ENCODE results near the gene ALOX12B. TPM values are rescaled to one million over a fixed set of nuclear protein-coding genes. Genes with fewer than 3 reads are reported as not detected.

ALOX12B gene
- total and polyA plus RNA-seq, 8 donors = 0.16 to 0.31 TPM; not detected in 6

DNA sequence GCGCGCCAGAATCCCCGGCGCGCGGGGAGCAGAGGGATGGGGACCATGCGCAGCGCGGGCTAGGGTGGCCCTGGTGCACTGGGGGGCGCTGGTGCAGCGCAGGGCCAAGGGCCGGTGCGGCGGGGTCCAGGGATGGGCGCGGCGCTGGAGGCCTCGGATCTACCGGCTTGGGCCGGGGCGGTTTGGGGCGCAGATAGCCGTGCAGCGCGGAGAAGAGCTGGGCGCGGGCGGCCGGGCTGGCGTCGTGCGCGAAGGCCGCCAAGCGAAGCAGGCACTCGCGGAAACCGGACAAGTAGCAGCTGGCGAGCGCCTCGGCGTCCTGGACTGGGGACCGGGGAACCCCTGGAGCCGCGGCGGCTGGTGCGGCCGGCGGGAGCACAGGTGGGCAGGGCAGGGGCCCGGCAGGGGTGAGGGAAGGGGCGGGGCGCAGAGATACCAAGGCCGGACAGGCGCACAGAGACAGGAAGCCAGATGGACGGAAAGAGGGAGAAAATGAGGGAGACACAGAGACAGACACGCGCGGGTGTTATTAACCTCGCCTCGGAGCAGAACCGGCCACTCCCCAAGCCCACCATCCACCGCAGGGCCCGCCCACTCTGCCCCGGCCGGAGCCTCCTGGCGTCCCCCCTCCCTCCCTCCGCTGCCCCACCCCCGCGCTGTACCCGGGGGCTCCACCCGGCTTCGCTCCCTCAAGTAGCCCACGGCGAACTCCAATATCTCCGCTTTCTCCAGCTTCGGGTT is 34.3 kb upstream of the ALOX12B start:
- DNase-seq (peak in 5 of 6 donors; percentile 36 to 87 (median 67)), FAIRE-seq (no peak), ATAC-seq (peak in 2 of 4 donors; percentile 8 to 10)
- WGBS, 2 donors = 1% methylated on average over 60 to 76 of the region's 76 CpGs
- TF ChIP-seq, protein P1, sequence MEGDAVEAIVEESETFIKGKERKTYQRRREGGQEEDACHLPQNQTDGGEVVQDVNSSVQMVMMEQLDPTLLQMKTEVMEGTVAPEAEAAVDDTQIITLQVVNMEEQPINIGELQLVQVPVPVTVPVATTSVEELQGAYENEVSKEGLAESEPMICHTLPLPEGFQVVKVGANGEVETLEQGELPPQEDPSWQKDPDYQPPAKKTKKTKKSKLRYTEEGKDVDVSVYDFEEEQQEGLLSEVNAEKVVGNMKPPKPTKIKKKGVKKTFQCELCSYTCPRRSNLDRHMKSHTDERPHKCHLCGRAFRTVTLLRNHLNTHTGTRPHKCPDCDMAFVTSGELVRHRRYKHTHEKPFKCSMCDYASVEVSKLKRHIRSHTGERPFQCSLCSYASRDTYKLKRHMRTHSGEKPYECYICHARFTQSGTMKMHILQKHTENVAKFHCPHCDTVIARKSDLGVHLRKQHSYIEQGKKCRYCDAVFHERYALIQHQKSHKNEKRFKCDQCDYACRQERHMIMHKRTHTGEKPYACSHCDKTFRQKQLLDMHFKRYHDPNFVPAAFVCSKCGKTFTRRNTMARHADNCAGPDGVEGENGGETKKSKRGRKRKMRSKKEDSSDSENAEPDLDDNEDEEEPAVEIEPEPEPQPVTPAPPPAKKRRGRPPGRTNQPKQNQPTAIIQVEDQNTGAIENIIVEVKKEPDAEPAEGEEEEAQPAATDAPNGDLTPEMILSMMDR (IDR thresholded peaks at IDR 0.05) = peak in 1 of 4 donors; percentile 17
- Histone ChIP-seq H3K9me3 (no peaks in the 10 kb centered on the region), H3K27ac (no peak overlapping the region), H3K4me3 (peak overlapping the region; percentile 18 to 57 (median 36)), H3K4me1 (peaks cover 17 to 58% (median 28%) of the 10 kb centered on the region in 3 donors), H3K36me3 (no peaks in the 10 kb centered on the region), H3K27me3 (peaks cover 0 to 6% (median 0%) of the 10 kb centered on the region in 4 donors)
- intact Hi-C loops (cut with DNase I) = loop anchor here in 1 of 3 donors (10.0 kb wide), 1 partner anchor 63 kb away; no protein-coding TSS in a partner anchor

DNA sequence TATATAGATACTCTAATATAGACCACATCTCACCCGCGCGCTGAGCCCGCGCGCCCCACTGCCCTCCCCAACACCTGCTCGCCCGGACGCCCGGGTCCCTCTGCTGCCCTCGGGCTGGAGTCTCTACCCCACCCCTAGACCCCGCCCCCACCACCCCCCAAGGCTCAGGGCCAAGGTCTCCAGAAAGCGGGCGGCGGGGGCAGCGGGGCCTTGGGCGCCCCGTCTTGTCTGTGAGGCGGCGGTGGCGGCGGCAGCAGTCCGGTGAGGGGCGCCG is 33.8 kb upstream of the ALOX12B start:
- WGBS, 2 donors = 0% methylated on average over 13 to 25 of the region's 25 CpGs
- intact Hi-C loops (cut with DNase I) = loop anchor here in 1 of 3 donors (10.0 kb wide), 1 partner anchor 63 kb away; no protein-coding TSS in a partner anchor
- DNase-seq = peak in 1 of 6 donors; percentile 86
- Histone ChIP-seq H3K4me1 (peaks cover 17 to 58% (median 28%) of the 10 kb centered on the region in 3 donors), H3K27me3 (peaks cover 0 to 6% (median 0%) of the 10 kb centered on the region in 4 donors), H3K9me3 (no peaks in the 10 kb centered on the region), H3K4me3 (peak overlapping the region in 3 of 4 donors; percentile 18 to 57 (median 38)), H3K27ac (no peak overlapping the region), H3K36me3 (no peaks in the 10 kb centered on the region)
- FAIRE-seq = no peak
- ATAC-seq = no peak
- TF ChIP-seq, protein P1 (IDR thresholded peaks at IDR 0.05) = no peak

- peak; percentile 10 to 28 (median 22) for ATAC-seq
- Histone ChIP-seq H3K36me3 (no peaks in the 10 kb centered on the region), H3K27ac (peak overlapping the region in 2 of 4 donors; percentile 17 to 54), H3K4me1 (peaks cover 17 to 54% (median 28%) of the 10 kb centered on the region in 3 donors), H3K4me3 (peak overlapping the region in 2 of 4 donors; percentile 38 to 57), H3K9me3 (no peaks in the 10 kb centered on the region), H3K27me3 (peaks cover 0 to 6% (median 0%) of the 10 kb centered on the region in 4 donors)
- no peak for FAIRE-seq
- TF ChIP-seq, protein P1 (IDR thresholded peaks at IDR 0.05) = peak in 1 of 4 donors; percentile 8
- WGBS, 2 donors = 1 to 2% methylated on average over 35 to 40 of the region's 40 CpGs
- intact Hi-C loops (cut with DNase I) = loop anchor here in 1 of 3 donors (10.0 kb wide), 1 partner anchor 64 kb away; no protein-coding TSS in a partner anchor
- DNase-seq = peak; percentile 63 to 91 (median 82)
Observed at GRCh38 chr17:8120520-8121406, 33.2 kb upstream of the ALOX12B start.

DNA sequence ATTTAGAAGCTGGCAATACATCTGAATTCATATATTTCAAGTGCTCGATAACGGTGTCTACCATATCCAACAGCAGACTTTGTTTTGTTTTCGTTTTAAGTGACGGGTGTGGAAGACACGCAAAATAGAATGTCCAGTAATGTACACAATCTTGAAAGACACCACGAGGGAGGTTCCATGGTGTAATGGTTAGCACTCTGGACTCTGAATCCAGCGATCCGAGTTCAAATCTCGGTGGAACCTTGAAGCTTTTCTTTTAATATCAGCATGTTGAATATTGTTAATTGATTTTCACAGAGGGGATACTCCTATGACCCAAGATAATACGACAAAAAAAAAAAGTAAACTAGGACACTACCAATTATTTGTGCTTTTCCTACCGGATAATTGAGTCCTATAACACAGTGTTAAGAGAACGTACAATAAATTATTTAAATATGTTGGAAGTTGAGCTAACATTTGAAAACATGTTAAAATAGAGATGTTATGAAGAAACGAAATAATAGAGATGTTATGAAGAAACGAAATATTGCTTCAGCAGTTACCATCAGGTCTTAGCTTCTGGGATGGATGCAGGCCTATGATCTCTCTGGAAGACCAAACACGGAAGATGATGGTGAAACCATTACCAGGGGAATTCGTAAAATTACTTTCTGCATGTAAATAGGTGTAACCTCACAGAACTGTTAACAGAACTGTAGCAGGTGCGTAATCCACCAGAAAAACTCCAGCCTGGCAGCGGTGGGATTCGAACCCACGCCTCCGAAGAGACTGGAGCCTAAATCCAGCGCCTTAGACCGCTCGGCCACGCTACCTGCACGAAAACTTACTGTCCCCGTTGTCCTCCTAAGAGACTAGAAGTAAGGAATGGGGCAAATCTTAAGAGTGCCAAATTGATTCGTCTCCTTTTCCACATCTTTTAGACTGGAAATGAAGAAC is 32.3 kb upstream of the ALOX12B start:
- intact Hi-C loops (cut with DNase I) = loop anchor here in 2 of 3 donors (2.0 to 10.0 kb wide), 3 partner anchors 55 to 67 kb away; no protein-coding TSS in a partner anchor
- H3K4me3 ChIP-seq = peak overlapping the region in 2 of 4 donors; percentile 42 to 57
- peaks cover 12 to 47% (median 28%) of the 10 kb centered on the region in 3 donors for H3K4me1 ChIP-seq

More for the DNA sequence above, 32.3 kb upstream of the ALOX12B start:
- peak overlapping the region in 2 of 4 donors; percentile 69 to 73 for H3K27ac ChIP-seq
- TF ChIP-seq, protein P1 (IDR thresholded peaks at IDR 0.05) = no peak
- H3K9me3 ChIP-seq = no peaks in the 10 kb centered on the region
- no peaks in the 10 kb centered on the region for H3K36me3 ChIP-seq
- FAIRE-seq = peak; percentile 93
- peaks cover 0 to 9% (median 0%) of the 10 kb centered on the region in 4 donors for H3K27me3 ChIP-seq
- WGBS, 2 donors = 0 to 1% methylated on average over 28 of the region's 28 CpGs
- DNase-seq = peak; percentile 72 to 91 (median 82)
- ATAC-seq = peak; percentile 62 to 77 (median 66)

Data from pancreas (tissue), 10 donors.